HG03108 (cell line): ENCODE data around the gene BTBD3.

Experiments used
- ATAC-seq: cut with Tn5 transposase; IDR thresholded peaks from one replicate; pipeline ENCODE4 v1.9.1; 2021; ENCODE audit warnings: moderate library complexity; ENCODE audit not compliant: unreplicated experiment

Gene BTBD3

GRCh38 chr20:11917663-11918062, at the start of gene BTBD3:
Gene BTBD3 (plus strand): TSS chr20:11917893. CDS start chr20:11918276, 383 bp downstream.
- ATAC-seq: peak; percentile 75

GRCh38 chr20:11869641-11870040, 48.1 kb upstream of the BTBD3 start:
- no peak for ATAC-seq

- no peak for ATAC-seq
Measured at GRCh38 chr20:11870411-11870810, 47.3 kb upstream of the BTBD3 start.

- no peak for ATAC-seq
Measured at GRCh38 chr20:11876555-11876954, 41.1 kb upstream of the BTBD3 start.

- ATAC-seq: no peak
Measured at GRCh38 chr20:11880680-11881079, 37.0 kb upstream of the BTBD3 start.

GRCh38 chr20:11881449-11881848, 36.2 kb upstream of the BTBD3 start:
- no peak for ATAC-seq

GRCh38 chr20:11882651-11883050, 35.0 kb upstream of the BTBD3 start:
- no peak for ATAC-seq

- ATAC-seq: no peak
Measured at GRCh38 chr20:11888648-11889047, 29.0 kb upstream of the BTBD3 start.

- peak; percentile 68 for ATAC-seq
Measured at GRCh38 chr20:11890331-11891076, 27.2 kb upstream of the BTBD3 start.

GRCh38 chr20:11891077-11891775, 26.5 kb upstream of the BTBD3 start:
- peak; percentile 37 for ATAC-seq

- ATAC-seq: peak; percentile 49
Measured at GRCh38 chr20:11891776-11892545, 25.7 kb upstream of the BTBD3 start.

- ATAC-seq: no peak
Measured at GRCh38 chr20:11894062-11894461, 23.6 kb upstream of the BTBD3 start.

- ATAC-seq: no peak
Measured at GRCh38 chr20:11895861-11896387, 21.8 kb upstream of the BTBD3 start.

- ATAC-seq: no peak
Measured at GRCh38 chr20:11901127-11901526, 16.6 kb upstream of the BTBD3 start.

GRCh38 chr20:11902285-11902697, 15.4 kb upstream of the BTBD3 start:
- ATAC-seq: no peak

GRCh38 chr20:11905460-11906179, 12.1 kb upstream of the BTBD3 start:
- ATAC-seq: no peak

- ATAC-seq: no peak
Measured at GRCh38 chr20:11906626-11907480, 10.8 kb upstream of the BTBD3 start.

GRCh38 chr20:11907621-11908020, 10.1 kb upstream of the BTBD3 start:
- no peak for ATAC-seq

- no peak for ATAC-seq
Measured at GRCh38 chr20:11912013-11912658, 5.6 kb upstream of the BTBD3 start.
